ENCODE measurements around the gene CAPN1. TPM values are rescaled to one million over a fixed set of nuclear protein-coding genes. Genes with fewer than 3 reads are reported as not detected.

Gene CAPN1
- total RNA-seq, 4 donors from 2014 or later = 100 to 196 (median 156) TPM

- Histone ChIP-seq H3K36me3 (no peaks in the 10 kb centered on the region), H3K4me3 (no peak overlapping the region), H3K27ac (no peak overlapping the region), H3K9me3 (no peaks in the 10 kb centered on the region), H3K4me1 (no peaks in the 10 kb centered on the region), H3K27me3 (no peaks in the 10 kb centered on the region)
- TF ChIP-seq POLR2AphosphoS5 (IDR thresholded peaks at IDR 0.05) = no peak
- no peak for TF ChIP-seq EP300 (IDR thresholded peaks at IDR 0.05)
- no peak for TF ChIP-seq POLR2A (IDR thresholded peaks at IDR 0.05)
- no peak for TF ChIP-seq CTCF (IDR thresholded peaks at IDR 0.05)
- 87% methylated on average over 8 of the region's 19 CpGs; no CpG with 5 or more reads in 1 of the 2 donors for WGBS, 2 donors (ENCODE audit: low coverage in 1 of 2)
- ATAC-seq = no peak
Measured at GRCh38 chr11:65217441-65218423, 36.0 kb downstream of the CAPN1 start.

GRCh38 chr11:65218446-65218845 is 36.7 kb downstream of the CAPN1 start:
- ATAC-seq = no peak
- H3K27ac ChIP-seq = no peak overlapping the region
- no peak overlapping the region for H3K4me3 ChIP-seq
- H3K36me3 ChIP-seq = no peaks in the 10 kb centered on the region
- no peaks in the 10 kb centered on the region for H3K4me1 ChIP-seq
- H3K27me3 ChIP-seq = no peaks in the 10 kb centered on the region
- TF ChIP-seq POLR2AphosphoS5 (IDR thresholded peaks at IDR 0.05) = no peak
- TF ChIP-seq EP300 (IDR thresholded peaks at IDR 0.05) = no peak
- no peak for TF ChIP-seq POLR2A (IDR thresholded peaks at IDR 0.05)
- TF ChIP-seq CTCF (IDR thresholded peaks at IDR 0.05) = no peak
- no peaks in the 10 kb centered on the region for H3K9me3 ChIP-seq
- WGBS, 2 donors (ENCODE audit: low coverage in 1 of 2) = 89% methylated on average over 8 of the region's 9 CpGs; no CpG with 5 or more reads in 1 of the 2 donors

- 59 to 67% methylated on average over 2 to 3 of the region's 3 CpGs for WGBS, 2 donors (ENCODE audit: low coverage in 1 of 2)
- ATAC-seq = peak; percentile 69
- H3K9me3 ChIP-seq = no peaks in the 10 kb centered on the region
- H3K27me3 ChIP-seq = no peaks in the 10 kb centered on the region
- H3K36me3 ChIP-seq = no peaks in the 10 kb centered on the region
- H3K4me3 ChIP-seq = no peak overlapping the region
- H3K27ac ChIP-seq = peak overlapping the region in 1 of 4 donors; percentile 2
- TF ChIP-seq POLR2A (IDR thresholded peaks at IDR 0.05) (no peak), EP300 (IDR thresholded peaks at IDR 0.05) (no peak), CTCF (IDR thresholded peaks at IDR 0.05) (no peak), POLR2AphosphoS5 (IDR thresholded peaks at IDR 0.05) (no peak)
- H3K4me1 ChIP-seq = peaks cover 0 to 4% (median 2%) of the 10 kb centered on the region in 3 donors
Measured at GRCh38 chr11:65219930-65220213, 38.1 kb downstream of the CAPN1 start.

GRCh38 chr11:65221026-65221425 is 39.3 kb downstream of the CAPN1 start:
- H3K4me3 ChIP-seq = no peak overlapping the region
- no peaks in the 10 kb centered on the region for H3K36me3 ChIP-seq
- H3K27ac ChIP-seq = no peak overlapping the region
- ATAC-seq = no peak
- WGBS, 2 donors (ENCODE audit: low coverage in 1 of 2) = 92 to 100% methylated on average over 1 to 5 of the region's 10 CpGs
- H3K27me3 ChIP-seq = no peaks in the 10 kb centered on the region
- H3K9me3 ChIP-seq = no peaks in the 10 kb centered on the region
- H3K4me1 ChIP-seq = peaks cover 0 to 15% (median 9%) of the 10 kb centered on the region in 3 donors
- TF ChIP-seq POLR2A (IDR thresholded peaks at IDR 0.05) = no peak
- TF ChIP-seq CTCF (IDR thresholded peaks at IDR 0.05) = no peak
- TF ChIP-seq EP300 (IDR thresholded peaks at IDR 0.05) = no peak
- TF ChIP-seq POLR2AphosphoS5 (IDR thresholded peaks at IDR 0.05) = no peak

GRCh38 chr11:65223011-65223410 is 41.3 kb downstream of the CAPN1 start:
- Histone ChIP-seq H3K27me3 (no peaks in the 10 kb centered on the region), H3K4me3 (no peak overlapping the region), H3K4me1 (peaks cover 0 to 20% (median 9%) of the 10 kb centered on the region in 3 donors), H3K36me3 (no peaks in the 10 kb centered on the region), H3K9me3 (no peaks in the 10 kb centered on the region), H3K27ac (no peak overlapping the region)
- ATAC-seq = no peak
- TF ChIP-seq EP300 (IDR thresholded peaks at IDR 0.05) (no peak), POLR2AphosphoS5 (IDR thresholded peaks at IDR 0.05) (no peak), POLR2A (IDR thresholded peaks at IDR 0.05) (no peak), CTCF (IDR thresholded peaks at IDR 0.05) (no peak)
- 70 to 100% methylated on average over 1 to 5 of the region's 8 CpGs for WGBS, 2 donors (ENCODE audit: low coverage in 1 of 2)
